Stimulated activated memory B cell treated with anti-CD40 and anti-IgM and Interleukin-4, amounts not matched to agents 10 μg/mL and 1 μg/mL and 100 μg/mL, for 72 hours (primary cell): ENCODE results near the gene HLF.

Experiments used
- ATAC-seq: fragments of 150-1000 bp; cut with Tn5 transposase; 2 replicates; pipeline ENCODE4 v1.10.0; 2021
- H3K27ac Mint-ChIP-seq: one replicate; pipeline ENCODE4 v1.8.0; 2022; ENCODE audit warnings: mild to moderate bottlenecking, mixed read lengths
- H3K27me3 Mint-ChIP-seq: one replicate; pipeline ENCODE4 v1.8.0; 2022; ENCODE audit warnings: mixed read lengths
- H3K36me3 Mint-ChIP-seq: one replicate; pipeline ENCODE4 v1.8.0; 2022; ENCODE audit warnings: mixed read lengths
- H3K4me1 Mint-ChIP-seq: one replicate; pipeline ENCODE4 v1.8.0; 2022; ENCODE audit warnings: mixed read lengths
- H3K4me3 Mint-ChIP-seq: one replicate; pipeline ENCODE4 v1.8.0; 2022; ENCODE audit warnings: mild to moderate bottlenecking, moderate library complexity, mixed read lengths
- H3K9me3 Mint-ChIP-seq: one replicate; pipeline ENCODE4 v1.8.0; 2022; ENCODE audit warnings: mixed read lengths

HLF gene

DNA sequence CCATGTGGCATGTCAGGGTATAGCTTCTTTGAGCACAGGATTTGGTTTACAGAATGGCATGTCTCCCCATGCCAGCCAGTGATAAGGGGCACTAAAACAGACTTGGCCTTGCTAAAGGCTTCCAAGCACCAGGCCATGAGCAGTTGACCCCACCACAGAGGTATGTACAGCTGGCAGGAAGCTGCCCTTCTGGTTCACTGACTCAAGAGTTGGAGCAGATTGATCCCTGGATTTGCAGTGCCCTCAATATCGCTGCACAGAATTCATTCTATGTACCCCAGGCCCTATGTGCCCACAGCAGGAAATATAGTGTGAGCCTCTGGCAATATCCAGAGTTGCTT is 24.3 kb downstream of the HLF start:
- Mint-ChIP-seq H3K9me3 (no peaks in the 10 kb centered on the region), H3K27ac (no peak overlapping the region), H3K36me3 (no peaks in the 10 kb centered on the region), H3K27me3 (no peaks in the 10 kb centered on the region), H3K4me1 (peaks cover 7% of the 10 kb centered on the region), H3K4me3 (no peak overlapping the region)
- no peak for ATAC-seq

DNA sequence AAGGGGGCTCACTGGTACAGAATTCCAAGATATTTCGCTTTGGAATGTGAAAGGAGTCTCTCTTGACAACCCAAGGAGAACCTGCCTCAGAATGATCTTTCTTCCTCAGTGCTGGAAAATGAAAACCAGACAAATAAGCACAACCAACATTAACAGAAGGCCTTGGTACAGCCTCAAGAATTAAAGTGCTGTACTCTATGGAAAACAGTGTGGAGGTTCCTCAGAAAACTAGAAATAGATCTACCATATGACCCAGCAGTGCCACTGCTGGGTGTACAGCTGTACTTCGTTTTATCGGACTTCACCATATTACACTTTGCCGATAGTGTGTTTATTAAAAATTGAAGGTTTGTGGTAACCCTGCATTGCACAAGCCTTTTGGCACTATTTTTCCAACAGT is 25.2 kb downstream of the HLF start:
- no peaks in the 10 kb centered on the region for H3K27me3 Mint-ChIP-seq
- no peak overlapping the region for H3K4me3 Mint-ChIP-seq
- no peak overlapping the region for H3K27ac Mint-ChIP-seq
- peaks cover 16% of the 10 kb centered on the region for H3K4me1 Mint-ChIP-seq
- no peak for ATAC-seq
- no peaks in the 10 kb centered on the region for H3K36me3 Mint-ChIP-seq
- no peaks in the 10 kb centered on the region for H3K9me3 Mint-ChIP-seq

DNA sequence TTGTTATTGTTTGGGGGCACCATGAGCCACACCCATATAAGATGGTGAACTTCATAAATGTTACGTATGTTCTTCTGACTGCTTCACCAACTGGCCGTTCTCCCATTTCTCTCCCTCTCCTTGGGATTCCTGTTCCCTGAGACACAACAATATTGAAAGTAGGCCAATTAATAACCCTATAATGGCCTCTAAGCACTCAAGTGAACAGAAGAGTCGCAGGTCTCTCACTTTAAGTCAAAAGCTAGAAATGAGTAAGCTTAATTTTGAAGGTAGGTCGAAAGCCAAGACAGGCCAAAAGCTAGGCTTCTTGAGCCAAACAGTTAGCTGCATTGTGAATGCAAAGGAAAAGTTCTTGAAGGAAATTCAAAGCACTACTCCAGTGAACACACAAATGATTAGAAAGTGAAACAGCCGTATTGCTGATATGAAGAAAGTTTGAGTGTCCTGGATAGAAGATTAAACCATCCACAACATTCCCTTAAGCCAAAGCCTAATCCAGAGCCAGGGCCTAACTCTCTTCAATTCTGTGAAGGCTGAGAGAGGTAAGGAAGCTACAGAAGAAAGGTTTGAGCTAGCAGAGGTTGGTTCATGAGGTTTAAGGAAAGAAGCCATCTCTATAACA is 25.8 kb downstream of the HLF start:
- no peaks in the 10 kb centered on the region for H3K27me3 Mint-ChIP-seq
- H3K9me3 Mint-ChIP-seq: no peaks in the 10 kb centered on the region
- peaks cover 22% of the 10 kb centered on the region for H3K4me1 Mint-ChIP-seq
- H3K36me3 Mint-ChIP-seq: no peaks in the 10 kb centered on the region
- H3K4me3 Mint-ChIP-seq: no peak overlapping the region
- no peak overlapping the region for H3K27ac Mint-ChIP-seq
- ATAC-seq: no peak

DNA sequence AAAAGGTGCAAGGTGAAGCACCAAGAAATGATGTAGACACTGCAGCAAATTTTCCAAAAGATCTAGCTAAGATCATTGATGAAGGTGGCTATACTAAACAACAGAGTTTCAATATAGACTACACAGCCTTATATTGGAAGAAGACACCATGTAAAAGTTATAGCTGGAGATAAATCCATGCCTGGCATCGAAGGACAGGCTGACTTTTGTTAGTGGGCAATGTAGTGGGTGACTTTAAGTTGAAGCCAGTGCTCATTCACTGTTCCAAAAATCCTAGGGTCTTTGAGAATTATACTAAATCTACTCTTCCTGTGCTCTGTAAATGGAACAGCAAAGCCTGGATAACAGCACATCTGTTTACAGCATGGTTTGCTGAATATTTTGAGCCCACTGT is 26.4 kb downstream of the HLF start:
- no peak for ATAC-seq
- H3K27me3 Mint-ChIP-seq: no peaks in the 10 kb centered on the region
- H3K4me3 Mint-ChIP-seq: no peak overlapping the region
- H3K4me1 Mint-ChIP-seq: peaks cover 23% of the 10 kb centered on the region
- no peak overlapping the region for H3K27ac Mint-ChIP-seq
- no peaks in the 10 kb centered on the region for H3K36me3 Mint-ChIP-seq
- H3K9me3 Mint-ChIP-seq: no peaks in the 10 kb centered on the region

DNA sequence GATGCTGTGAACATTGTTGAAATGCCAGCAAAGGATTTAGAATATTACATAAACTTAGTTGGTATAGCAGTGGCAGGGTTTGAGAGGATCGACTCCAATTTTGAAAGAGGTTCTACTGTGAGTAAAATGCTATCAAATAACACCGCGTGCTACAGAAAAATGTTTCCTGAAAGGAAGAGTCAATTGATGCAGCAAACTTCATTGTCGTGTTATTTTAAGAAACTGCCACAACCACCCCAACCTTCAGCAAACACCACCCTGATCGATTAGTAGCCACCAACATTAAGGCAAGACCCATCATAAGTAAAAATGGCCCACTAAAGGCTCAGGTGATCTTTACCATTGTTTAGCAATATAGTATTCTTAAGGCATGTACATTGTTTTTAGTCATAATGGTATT is 27.3 kb downstream of the HLF start:
- Mint-ChIP-seq H3K36me3 (no peaks in the 10 kb centered on the region), H3K27ac (no peak overlapping the region)
- ATAC-seq: no peak

DNA sequence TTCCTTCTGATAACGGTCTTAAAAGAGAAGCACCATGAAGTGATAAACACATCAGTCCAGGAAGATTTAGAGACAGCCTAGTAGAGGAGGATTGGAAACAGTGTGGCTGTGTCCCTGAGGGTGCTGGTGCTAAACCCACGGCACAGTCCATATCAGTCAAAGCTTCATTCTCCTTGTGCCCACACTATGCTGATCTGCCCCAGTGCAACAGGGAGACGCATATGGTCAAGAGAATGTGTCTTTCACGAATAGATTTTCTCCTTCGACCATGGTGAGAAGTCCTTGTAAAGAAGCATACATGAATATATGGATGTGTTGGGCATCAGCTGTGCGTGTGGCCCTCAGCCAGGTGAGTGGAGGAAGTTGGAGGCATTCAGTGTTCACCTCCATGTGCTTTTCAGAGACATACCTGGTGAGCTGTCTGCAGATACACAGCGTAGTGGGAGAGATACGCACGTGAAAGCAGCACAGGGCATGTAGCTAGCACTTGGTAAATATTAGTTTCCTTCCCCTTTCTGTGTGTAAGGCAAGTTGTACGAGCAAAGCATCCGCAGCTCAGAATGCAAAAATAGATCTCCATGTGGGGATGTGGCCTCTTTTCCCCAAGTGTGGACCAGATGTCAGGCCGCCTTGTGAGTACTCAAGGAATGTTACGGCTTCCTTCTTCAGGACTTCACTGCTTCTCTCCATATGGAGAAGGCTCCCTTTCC is 29.4 kb downstream of the HLF start:
- Mint-ChIP-seq H3K9me3 (no peaks in the 10 kb centered on the region), H3K4me3 (no peak overlapping the region), H3K4me1 (peaks cover 23% of the 10 kb centered on the region), H3K36me3 (no peaks in the 10 kb centered on the region), H3K27me3 (peaks cover 4% of the 10 kb centered on the region), H3K27ac (no peak overlapping the region)
- peak; percentile 45 for ATAC-seq

More for the DNA sequence above, 27.3 kb downstream of the HLF start:
- Mint-ChIP-seq H3K4me1 (peaks cover 23% of the 10 kb centered on the region), H3K9me3 (no peaks in the 10 kb centered on the region), H3K27me3 (no peaks in the 10 kb centered on the region), H3K4me3 (no peak overlapping the region)

DNA sequence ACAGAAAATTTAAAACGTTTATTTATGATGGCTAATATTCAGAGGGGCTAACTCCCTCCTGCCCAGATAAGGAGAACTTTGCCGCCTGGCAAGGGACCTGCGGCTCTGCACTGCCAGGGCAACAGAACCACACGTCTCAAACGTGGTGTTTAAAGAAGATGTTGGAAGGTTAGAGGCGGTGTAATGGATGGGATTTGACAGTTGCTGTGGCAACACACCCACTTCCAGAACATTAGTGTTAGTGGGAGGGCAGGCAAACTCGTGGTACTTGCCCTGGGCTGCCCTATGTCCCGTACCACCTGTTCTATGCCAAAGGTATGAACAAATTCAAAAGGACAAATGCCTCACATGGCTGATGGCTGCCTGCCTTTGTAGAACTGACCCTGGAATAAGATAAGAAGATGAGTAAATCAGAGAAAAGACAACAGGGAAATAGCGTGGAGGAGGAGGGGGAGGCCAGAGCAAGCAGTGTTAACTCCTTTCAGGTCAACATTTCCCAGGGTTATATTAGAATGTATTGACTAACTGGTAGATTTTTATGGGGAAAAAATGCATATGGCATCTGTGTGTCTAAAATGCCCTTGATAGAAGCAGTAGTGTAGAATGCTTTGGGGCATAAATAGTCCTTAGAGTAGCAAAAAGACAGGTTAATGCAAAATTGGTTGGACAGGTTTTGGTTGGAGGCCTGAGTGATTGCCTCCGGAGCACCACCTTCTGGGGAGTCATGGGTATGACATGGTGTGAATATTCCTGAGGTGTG is 30.8 kb downstream of the HLF start:
- Mint-ChIP-seq H3K27ac (no peak overlapping the region), H3K36me3 (no peaks in the 10 kb centered on the region), H3K9me3 (no peaks in the 10 kb centered on the region), H3K4me1 (peaks cover 23% of the 10 kb centered on the region), H3K4me3 (no peak overlapping the region), H3K27me3 (peaks cover 11% of the 10 kb centered on the region)
- no peak for ATAC-seq

DNA sequence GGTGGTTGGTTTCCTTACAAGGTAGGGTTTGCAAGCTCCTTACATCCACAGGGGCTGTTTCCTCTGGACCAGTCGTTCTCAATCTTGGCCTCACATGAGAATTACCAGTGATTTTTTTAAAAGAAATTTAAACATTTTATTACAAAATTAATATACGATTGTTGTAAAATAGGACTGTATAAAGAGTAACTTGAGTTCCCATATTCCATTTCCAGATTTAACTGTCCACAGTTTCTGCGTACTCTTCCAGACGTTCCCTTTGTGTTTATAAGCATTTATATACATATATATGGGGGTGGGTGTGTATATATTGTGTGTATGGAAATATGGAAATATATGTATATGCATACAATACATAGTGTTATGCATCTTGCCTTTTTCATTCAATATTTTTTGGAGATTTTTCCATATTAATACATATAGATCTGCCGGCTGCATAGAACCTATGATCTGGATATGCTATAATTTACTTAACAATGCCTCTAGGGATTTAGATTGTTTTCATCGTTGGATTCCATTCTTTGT is 31.5 kb downstream of the HLF start:
- no peak overlapping the region for H3K27ac Mint-ChIP-seq
- no peaks in the 10 kb centered on the region for H3K36me3 Mint-ChIP-seq
- no peak overlapping the region for H3K4me3 Mint-ChIP-seq
- H3K4me1 Mint-ChIP-seq: peaks cover 23% of the 10 kb centered on the region
- ATAC-seq: no peak
- H3K9me3 Mint-ChIP-seq: no peaks in the 10 kb centered on the region
- peaks cover 11% of the 10 kb centered on the region for H3K27me3 Mint-ChIP-seq

DNA sequence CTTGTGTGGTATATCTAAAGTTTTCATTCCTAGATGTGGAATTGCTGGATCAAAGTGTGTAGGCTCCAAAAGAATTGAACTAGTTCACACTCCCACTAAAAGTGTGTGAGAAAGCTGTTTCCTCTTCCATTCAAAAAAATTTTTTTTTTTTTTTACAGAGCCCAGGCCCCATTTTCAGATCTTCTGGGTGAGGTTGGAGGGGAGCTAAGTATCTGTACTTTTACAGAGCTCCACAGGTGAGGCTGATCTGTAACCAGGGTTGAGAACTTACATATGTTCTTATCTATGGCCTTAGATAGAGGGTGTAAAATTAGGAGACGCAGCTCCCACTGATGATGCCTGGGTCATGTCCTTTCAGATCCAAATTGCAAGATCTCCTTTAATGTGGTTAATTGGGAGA is 31.9 kb downstream of the HLF start:
- no peak overlapping the region for H3K4me3 Mint-ChIP-seq
- ATAC-seq: no peak
- no peaks in the 10 kb centered on the region for H3K9me3 Mint-ChIP-seq
- H3K4me1 Mint-ChIP-seq: peaks cover 23% of the 10 kb centered on the region
- H3K27me3 Mint-ChIP-seq: peaks cover 11% of the 10 kb centered on the region
- H3K36me3 Mint-ChIP-seq: no peaks in the 10 kb centered on the region
- H3K27ac Mint-ChIP-seq: no peak overlapping the region

DNA sequence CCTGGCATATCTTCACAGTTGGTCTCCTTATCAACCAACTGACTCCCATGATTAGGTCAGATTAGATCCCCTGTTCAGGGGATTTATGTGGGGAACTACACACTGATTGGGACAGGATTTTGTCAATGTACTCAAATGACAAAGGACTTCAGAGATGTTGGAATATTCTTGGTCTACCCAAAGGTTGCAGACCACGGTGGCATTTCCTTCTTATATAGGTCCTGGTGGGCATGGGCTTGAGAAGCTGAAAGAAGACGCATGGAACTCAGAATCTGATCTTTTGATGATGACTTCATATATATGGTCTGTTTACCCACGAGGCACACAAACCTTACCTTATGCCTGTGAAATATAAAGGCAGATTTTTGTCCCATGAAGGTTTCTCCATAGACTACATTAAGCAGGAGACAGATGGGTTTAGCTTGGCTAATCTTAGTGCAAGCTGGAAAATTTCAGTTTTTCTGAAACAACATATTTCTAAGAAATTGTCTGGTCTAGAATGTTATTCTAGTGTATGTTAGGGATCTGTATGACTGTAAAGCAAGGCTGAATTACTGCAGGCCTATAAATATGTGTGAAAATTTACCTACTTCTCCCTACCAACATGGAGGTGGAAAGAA is 33.5 kb downstream of the HLF start:
- Mint-ChIP-seq H3K27ac (no peak overlapping the region), H3K27me3 (peaks cover 11% of the 10 kb centered on the region), H3K4me3 (no peak overlapping the region), H3K4me1 (peaks cover 23% of the 10 kb centered on the region), H3K9me3 (no peaks in the 10 kb centered on the region), H3K36me3 (no peaks in the 10 kb centered on the region)
- ATAC-seq: no peak

DNA sequence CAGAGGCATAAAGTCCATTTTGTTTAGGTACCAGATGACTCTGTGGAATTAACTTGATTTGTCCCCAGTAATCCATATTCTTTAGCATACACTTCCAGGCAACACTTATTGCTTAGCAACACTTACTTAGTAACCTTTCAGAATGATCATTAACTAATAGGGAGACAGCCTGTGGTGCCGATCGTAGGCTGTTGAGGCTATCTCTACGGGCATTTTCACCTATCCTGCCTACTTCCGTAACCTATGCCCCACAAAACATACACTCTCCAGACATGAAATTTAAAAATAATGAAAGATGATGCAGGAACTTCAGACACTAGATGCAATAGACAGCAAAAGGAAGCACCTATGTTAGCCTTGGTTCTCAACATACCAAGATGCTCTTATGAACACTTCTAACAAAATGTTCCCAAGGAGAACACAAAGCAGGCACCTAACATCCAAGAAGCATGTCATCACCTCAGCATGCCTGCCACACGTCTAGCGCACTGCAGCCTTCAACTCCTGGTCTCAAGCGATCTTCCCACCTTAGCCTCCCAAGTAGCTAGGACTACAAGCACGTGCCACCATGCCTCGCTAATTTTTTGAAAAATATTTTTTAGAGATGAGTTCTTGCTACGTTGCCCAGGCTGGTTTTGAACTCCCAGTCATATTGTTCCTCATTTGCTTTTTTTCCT is 34.5 kb downstream of the HLF start:
- H3K36me3 Mint-ChIP-seq: no peaks in the 10 kb centered on the region
- ATAC-seq: no peak
- H3K27me3 Mint-ChIP-seq: peaks cover 11% of the 10 kb centered on the region
- no peak overlapping the region for H3K4me3 Mint-ChIP-seq
- peaks cover 22% of the 10 kb centered on the region for H3K4me1 Mint-ChIP-seq
- no peak overlapping the region for H3K27ac Mint-ChIP-seq
- no peaks in the 10 kb centered on the region for H3K9me3 Mint-ChIP-seq

DNA sequence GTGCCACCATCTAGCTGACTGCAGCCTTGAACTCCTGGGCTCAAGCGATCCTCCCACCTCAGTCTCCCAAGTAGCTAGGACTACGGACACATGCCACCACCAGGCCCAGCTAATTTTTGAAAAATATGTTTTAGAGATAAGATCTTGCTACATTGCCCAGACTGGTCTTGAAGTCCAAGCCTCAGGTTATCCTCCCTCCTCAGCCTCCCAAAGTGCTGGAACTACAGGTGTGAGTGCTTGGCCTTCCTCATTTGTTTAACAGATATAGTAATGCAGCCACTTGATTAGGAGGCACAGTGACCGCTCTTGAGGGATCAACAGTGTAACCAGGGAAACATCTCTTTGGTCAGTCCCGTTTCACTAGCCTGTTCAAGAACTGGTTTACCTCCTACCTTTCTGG is 35.1 kb downstream of the HLF start:
- H3K27ac Mint-ChIP-seq: no peak overlapping the region
- H3K36me3 Mint-ChIP-seq: no peaks in the 10 kb centered on the region
- H3K27me3 Mint-ChIP-seq: peaks cover 11% of the 10 kb centered on the region
- ATAC-seq: no peak
- H3K4me1 Mint-ChIP-seq: peaks cover 16% of the 10 kb centered on the region
- H3K4me3 Mint-ChIP-seq: no peak overlapping the region
- H3K9me3 Mint-ChIP-seq: no peaks in the 10 kb centered on the region

DNA sequence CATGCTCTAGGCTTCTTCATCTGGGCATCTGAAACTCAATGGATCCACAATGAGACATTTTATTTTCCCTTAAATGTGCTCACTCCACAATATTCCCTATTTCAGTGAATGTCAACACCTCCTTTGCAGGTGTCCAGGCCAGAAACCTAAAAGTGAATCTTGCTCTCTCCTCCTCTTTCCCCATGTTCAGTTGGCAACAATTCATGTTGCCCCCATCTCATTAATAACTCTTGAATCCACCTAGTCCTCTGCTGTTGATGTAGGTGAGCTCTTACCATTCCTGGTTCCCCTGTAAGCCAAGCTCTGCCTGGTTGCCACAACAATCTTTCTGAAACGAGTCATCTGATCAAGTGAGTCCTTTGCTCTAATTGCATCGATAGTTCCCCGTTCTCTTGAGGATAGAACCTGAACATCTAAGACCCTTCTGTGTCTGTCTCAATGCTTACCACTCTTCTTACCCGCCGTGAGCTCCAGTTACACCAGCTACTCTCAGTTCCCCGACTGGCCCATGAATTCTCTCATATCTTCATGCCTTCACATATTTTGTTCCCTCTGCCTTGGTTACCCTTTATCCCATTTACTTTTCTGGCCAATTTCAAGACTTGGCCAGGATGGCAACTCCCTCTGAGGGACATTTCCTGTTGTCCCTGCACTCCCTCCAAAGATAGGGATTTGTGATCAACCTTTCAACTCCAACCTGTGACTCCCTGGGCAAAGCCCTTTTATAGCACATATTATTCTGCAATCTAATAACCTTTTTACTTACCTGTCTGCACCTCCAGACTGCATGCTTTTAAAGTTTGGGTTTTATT is 35.9 kb downstream of the HLF start:
- no peak for ATAC-seq
- no peaks in the 10 kb centered on the region for H3K36me3 Mint-ChIP-seq
- H3K4me3 Mint-ChIP-seq: no peak overlapping the region

More for the DNA sequence above, 35.9 kb downstream of the HLF start:
- Mint-ChIP-seq H3K27me3 (peaks cover 11% of the 10 kb centered on the region), H3K9me3 (no peaks in the 10 kb centered on the region), H3K27ac (no peak overlapping the region), H3K4me1 (peaks cover 8% of the 10 kb centered on the region)
